ENCODE data around the gene CAPZA1.

Gene CAPZA1

DNA sequence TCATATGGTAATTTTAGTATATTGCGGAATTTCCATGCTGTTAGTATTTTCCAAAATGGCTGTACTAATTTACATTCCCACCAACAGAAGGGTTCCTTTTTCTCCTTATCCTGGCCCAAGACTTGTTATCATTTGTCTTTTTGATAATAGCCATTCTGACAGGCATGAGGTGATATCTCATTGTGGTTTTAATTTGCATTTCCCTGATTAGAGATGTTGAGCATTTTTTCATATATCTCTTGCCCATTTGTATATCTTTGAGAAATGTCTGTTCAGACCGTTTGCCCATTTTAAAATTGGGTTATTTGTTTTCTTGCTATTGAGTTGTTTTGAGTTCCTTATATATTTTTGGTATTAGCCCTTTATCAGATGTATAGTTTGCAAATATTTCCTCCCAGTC lies 14.0 kb downstream of the CAPZA1 start:
- Histone ChIP-seq H3K79me1 (ENCODE audit: low read length) (peaks cover 13% of the 10 kb centered on the region), H4K8ac (ENCODE audit: low read depth, low read length) (no peak overlapping the region), H3K9ac (ENCODE audit: low read length) (no peak overlapping the region), H3K27me3 (ENCODE audit: insufficient read depth, low read length, poor library complexity) (no peaks in the 10 kb centered on the region), H3K4me3 (ENCODE audit: low read length) (no peak overlapping the region), H3K4ac (ENCODE audit: low read depth, low read length) (no peak overlapping the region), H4K5ac (ENCODE audit: low read length) (no peak overlapping the region), H3K4me2 (ENCODE audit: low read length) (no peak overlapping the region), H3K27ac (ENCODE audit: low read depth, low read length) (no peak overlapping the region), H2AK5ac (ENCODE audit: low read length) (no peak overlapping the region), H3K23ac (ENCODE audit: low read length) (no peak overlapping the region), H2BK120ac (ENCODE audit: low read depth, low read length) (no peak overlapping the region), H3K36me3 (ENCODE audit: control insufficient read depth, insufficient read depth, low read length) (no peaks in the 10 kb centered on the region), H3K18ac (ENCODE audit: low read length) (no peak overlapping the region), H2BK15ac (replicated peaks; ENCODE audit: low read depth) (no peak overlapping the region), H2BK5ac (ENCODE audit: low read length) (no peak overlapping the region), H3K4me1 (ENCODE audit: control insufficient read depth, low read depth, low read length) (peaks cover 6% of the 10 kb centered on the region), H3K79me2 (ENCODE audit: control insufficient read depth, insufficient read depth, low read length) (peaks cover 63% of the 10 kb centered on the region), H3K56ac (ENCODE audit: low read length) (no peak overlapping the region)
- peak; percentile 60 for DNase-seq
- WGBS (ENCODE audit: extremely low coverage, insufficient coverage, low lambda C conversion rate) = no CpG with 5 or more reads among the region's 2 CpGs

DNA sequence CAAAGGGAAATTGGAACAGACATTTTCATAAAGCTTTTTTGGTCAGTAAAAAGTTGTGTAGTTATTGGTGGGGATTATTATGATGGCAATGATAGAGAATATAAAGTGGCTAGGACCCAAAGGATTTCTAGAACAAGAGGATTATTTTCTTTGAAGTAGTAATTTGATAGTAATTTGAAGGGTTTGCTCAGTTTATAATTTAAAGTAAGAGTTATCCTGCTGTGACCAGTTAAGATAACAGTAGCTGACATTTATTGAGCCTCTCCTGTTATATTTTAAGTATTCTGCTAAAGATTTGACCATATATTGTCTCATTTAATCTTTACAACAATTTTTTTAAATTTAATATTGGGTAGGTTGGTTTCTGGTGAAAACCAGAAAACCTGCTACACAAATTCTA lies 14.7 kb downstream of the CAPZA1 start:
- Histone ChIP-seq H3K27me3 (ENCODE audit: insufficient read depth, low read length, poor library complexity) (no peaks in the 10 kb centered on the region), H3K36me3 (ENCODE audit: control insufficient read depth, insufficient read depth, low read length) (no peaks in the 10 kb centered on the region), H3K4me2 (ENCODE audit: low read length) (no peak overlapping the region), H3K9ac (ENCODE audit: low read length) (no peak overlapping the region), H4K8ac (ENCODE audit: low read depth, low read length) (no peak overlapping the region), H2BK15ac (replicated peaks; ENCODE audit: low read depth) (no peak overlapping the region), H3K27ac (ENCODE audit: low read depth, low read length) (no peak overlapping the region), H3K18ac (ENCODE audit: low read length) (no peak overlapping the region), H2BK120ac (ENCODE audit: low read depth, low read length) (no peak overlapping the region), H3K79me2 (ENCODE audit: control insufficient read depth, insufficient read depth, low read length) (peaks cover 58% of the 10 kb centered on the region), H4K5ac (ENCODE audit: low read length) (no peak overlapping the region), H3K79me1 (ENCODE audit: low read length) (peaks cover 8% of the 10 kb centered on the region), H3K4me1 (ENCODE audit: control insufficient read depth, low read depth, low read length) (peaks cover 6% of the 10 kb centered on the region), H3K23ac (ENCODE audit: low read length) (no peak overlapping the region), H2AK5ac (ENCODE audit: low read length) (no peak overlapping the region), H2BK5ac (ENCODE audit: low read length) (no peak overlapping the region), H3K56ac (ENCODE audit: low read length) (no peak overlapping the region), H3K4ac (ENCODE audit: low read depth, low read length) (no peak overlapping the region), H3K4me3 (ENCODE audit: low read length) (no peak overlapping the region)
- DNase-seq = no peak

GRCh38 chr1:112636056-112636455 lies 16.4 kb downstream of the CAPZA1 start:
- WGBS (ENCODE audit: extremely low coverage, insufficient coverage, low lambda C conversion rate) = no CpG with 5 or more reads among the region's 2 CpGs
- no peak overlapping the region for H4K5ac ChIP-seq (ENCODE audit: low read length)
- no peak overlapping the region for H3K9ac ChIP-seq (ENCODE audit: low read length)
- peaks cover 6% of the 10 kb centered on the region for H3K4me1 ChIP-seq (ENCODE audit: control insufficient read depth, low read depth, low read length)
- no peak overlapping the region for H2AK5ac ChIP-seq (ENCODE audit: low read length)
- H2BK120ac ChIP-seq (ENCODE audit: low read depth, low read length) = no peak overlapping the region
- no peak overlapping the region for H3K18ac ChIP-seq (ENCODE audit: low read length)
- no peak overlapping the region for H3K56ac ChIP-seq (ENCODE audit: low read length)
- no peak overlapping the region for H3K23ac ChIP-seq (ENCODE audit: low read length)
- no peak for DNase-seq
- no peak overlapping the region for H3K4ac ChIP-seq (ENCODE audit: low read depth, low read length)
- no peak overlapping the region for H4K8ac ChIP-seq (ENCODE audit: low read depth, low read length)
- no peak overlapping the region for H3K4me3 ChIP-seq (ENCODE audit: low read length)
- H2BK15ac ChIP-seq (replicated peaks; ENCODE audit: low read depth) = no peak overlapping the region
- H3K4me2 ChIP-seq (ENCODE audit: low read length) = no peak overlapping the region
- H3K27me3 ChIP-seq (ENCODE audit: insufficient read depth, low read length, poor library complexity) = no peaks in the 10 kb centered on the region
- H3K36me3 ChIP-seq (ENCODE audit: control insufficient read depth, insufficient read depth, low read length) = no peaks in the 10 kb centered on the region
- H2BK5ac ChIP-seq (ENCODE audit: low read length) = no peak overlapping the region
- H3K79me1 ChIP-seq (ENCODE audit: low read length) = peaks cover 4% of the 10 kb centered on the region
- H3K79me2 ChIP-seq (ENCODE audit: control insufficient read depth, insufficient read depth, low read length) = peaks cover 44% of the 10 kb centered on the region
- no peak overlapping the region for H3K27ac ChIP-seq (ENCODE audit: low read depth, low read length)

DNA sequence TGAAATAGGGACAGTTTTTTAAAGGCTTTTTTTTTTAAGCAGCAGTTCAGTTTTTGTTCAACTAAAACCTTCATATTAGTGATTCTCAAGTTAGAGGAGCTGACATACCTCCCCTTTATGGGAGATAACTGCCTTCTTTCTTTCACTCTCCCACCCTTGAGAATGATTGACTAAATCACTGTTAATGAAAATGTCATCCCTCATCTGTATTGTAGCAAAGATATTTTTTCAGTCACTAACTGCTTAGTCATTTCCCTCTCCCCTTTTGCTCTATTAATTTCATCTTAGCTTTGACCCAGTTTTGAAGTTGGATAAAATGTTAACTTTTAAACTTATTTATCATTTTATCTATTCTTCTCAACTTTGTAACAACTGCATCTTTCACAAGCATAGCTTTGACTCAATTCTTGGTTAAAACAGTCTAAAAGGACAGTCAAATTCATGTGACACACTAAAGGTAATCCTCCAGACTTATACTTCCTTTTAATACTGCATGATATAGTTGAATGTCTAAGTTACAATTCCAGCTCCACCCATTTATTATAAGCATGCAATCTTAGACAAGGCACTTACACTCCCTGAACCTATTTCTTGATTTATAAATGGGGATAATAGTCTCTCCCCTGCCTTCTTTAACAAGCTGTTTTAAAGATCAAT lies 17.1 kb downstream of the CAPZA1 start:
- Histone ChIP-seq H3K36me3 (ENCODE audit: control insufficient read depth, insufficient read depth, low read length) (no peaks in the 10 kb centered on the region), H2AK5ac (ENCODE audit: low read length) (no peak overlapping the region), H3K27ac (ENCODE audit: low read depth, low read length) (no peak overlapping the region), H3K23ac (ENCODE audit: low read length) (no peak overlapping the region), H2BK5ac (ENCODE audit: low read length) (no peak overlapping the region), H3K4me1 (ENCODE audit: control insufficient read depth, low read depth, low read length) (peaks cover 6% of the 10 kb centered on the region), H4K5ac (ENCODE audit: low read length) (no peak overlapping the region), H3K18ac (ENCODE audit: low read length) (no peak overlapping the region), H3K4me3 (ENCODE audit: low read length) (no peak overlapping the region), H3K9ac (ENCODE audit: low read length) (no peak overlapping the region), H2BK15ac (replicated peaks; ENCODE audit: low read depth) (no peak overlapping the region), H3K56ac (ENCODE audit: low read length) (no peak overlapping the region), H3K27me3 (ENCODE audit: insufficient read depth, low read length, poor library complexity) (no peaks in the 10 kb centered on the region), H4K8ac (ENCODE audit: low read depth, low read length) (no peak overlapping the region), H2BK120ac (ENCODE audit: low read depth, low read length) (no peak overlapping the region), H3K79me1 (ENCODE audit: low read length) (peaks cover 2% of the 10 kb centered on the region), H3K4ac (ENCODE audit: low read depth, low read length) (no peak overlapping the region), H3K79me2 (ENCODE audit: control insufficient read depth, insufficient read depth, low read length) (peaks cover 39% of the 10 kb centered on the region), H3K4me2 (ENCODE audit: low read length) (no peak overlapping the region)
- no peak for DNase-seq

- Histone ChIP-seq H3K79me1 (ENCODE audit: low read length) (peaks cover 2% of the 10 kb centered on the region), H2BK15ac (replicated peaks; ENCODE audit: low read depth) (no peak overlapping the region), H3K56ac (ENCODE audit: low read length) (no peak overlapping the region), H3K4me1 (ENCODE audit: control insufficient read depth, low read depth, low read length) (peaks cover 4% of the 10 kb centered on the region), H3K18ac (ENCODE audit: low read length) (no peak overlapping the region), H2AK5ac (ENCODE audit: low read length) (no peak overlapping the region), H3K4me3 (ENCODE audit: low read length) (no peak overlapping the region), H3K4ac (ENCODE audit: low read depth, low read length) (no peak overlapping the region), H3K79me2 (ENCODE audit: control insufficient read depth, insufficient read depth, low read length) (peaks cover 38% of the 10 kb centered on the region), H3K27me3 (ENCODE audit: insufficient read depth, low read length, poor library complexity) (no peaks in the 10 kb centered on the region), H4K5ac (ENCODE audit: low read length) (no peak overlapping the region), H3K9ac (ENCODE audit: low read length) (no peak overlapping the region), H3K4me2 (ENCODE audit: low read length) (no peak overlapping the region), H2BK120ac (ENCODE audit: low read depth, low read length) (no peak overlapping the region), H3K27ac (ENCODE audit: low read depth, low read length) (no peak overlapping the region), H3K36me3 (ENCODE audit: control insufficient read depth, insufficient read depth, low read length) (no peaks in the 10 kb centered on the region), H2BK5ac (ENCODE audit: low read length) (no peak overlapping the region), H4K8ac (ENCODE audit: low read depth, low read length) (no peak overlapping the region), H3K23ac (ENCODE audit: low read length) (no peak overlapping the region)
- WGBS (ENCODE audit: extremely low coverage, insufficient coverage, low lambda C conversion rate) = no CpG with 5 or more reads among the region's 4 CpGs
- peak; percentile 73 for DNase-seq
These were observed 17.9 kb downstream of the CAPZA1 start for GRCh38 chr1:112637254-112638109.

DNA sequence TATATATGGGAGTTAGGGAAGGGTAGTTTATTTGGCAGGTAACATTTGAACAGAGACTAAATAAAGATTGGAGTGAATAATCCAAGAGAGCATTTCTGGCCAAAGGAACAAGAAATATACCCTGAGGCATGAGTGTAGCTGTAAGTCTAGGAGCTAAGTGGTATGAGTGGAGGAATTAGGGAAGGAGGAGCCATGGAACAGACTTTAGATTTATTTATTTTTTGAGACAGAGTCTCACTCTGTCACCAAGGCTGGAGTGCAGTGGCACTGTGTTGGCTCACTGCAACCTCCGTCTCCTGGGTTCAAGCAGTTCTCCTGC lies 18.4 kb downstream of the CAPZA1 start:
- WGBS (ENCODE audit: extremely low coverage, insufficient coverage, low lambda C conversion rate) = no CpG with 5 or more reads among the region's 1 CpG
- Histone ChIP-seq H3K27me3 (ENCODE audit: insufficient read depth, low read length, poor library complexity) (no peaks in the 10 kb centered on the region), H3K79me2 (ENCODE audit: control insufficient read depth, insufficient read depth, low read length) (peaks cover 37% of the 10 kb centered on the region), H2BK15ac (replicated peaks; ENCODE audit: low read depth) (no peak overlapping the region), H2BK5ac (ENCODE audit: low read length) (no peak overlapping the region), H3K36me3 (ENCODE audit: control insufficient read depth, insufficient read depth, low read length) (no peaks in the 10 kb centered on the region), H3K23ac (ENCODE audit: low read length) (no peak overlapping the region), H3K4me1 (ENCODE audit: control insufficient read depth, low read depth, low read length) (peaks cover 4% of the 10 kb centered on the region), H4K5ac (ENCODE audit: low read length) (no peak overlapping the region), H4K8ac (ENCODE audit: low read depth, low read length) (no peak overlapping the region), H3K79me1 (ENCODE audit: low read length) (peaks cover 2% of the 10 kb centered on the region), H3K4me2 (ENCODE audit: low read length) (no peak overlapping the region), H2BK120ac (ENCODE audit: low read depth, low read length) (no peak overlapping the region), H2AK5ac (ENCODE audit: low read length) (no peak overlapping the region), H3K27ac (ENCODE audit: low read depth, low read length) (no peak overlapping the region), H3K56ac (ENCODE audit: low read length) (no peak overlapping the region), H3K4me3 (ENCODE audit: low read length) (no peak overlapping the region), H3K4ac (ENCODE audit: low read depth, low read length) (no peak overlapping the region), H3K18ac (ENCODE audit: low read length) (no peak overlapping the region), H3K9ac (ENCODE audit: low read length) (no peak overlapping the region)
- no peak for DNase-seq
